ENCODE measurements around the gene AKR7A2. TPM values are rescaled to one million over a fixed set of nuclear protein-coding genes. Genes with fewer than 3 reads are reported as not detected.

AKR7A2 gene
- total and polyA plus RNA-seq, 10 of the 15 experiments (the other 5 are each of a cell fraction or from before 2014, with no cell fraction given) = 1.3 to 114 (median 48.0) TPM

DNA sequence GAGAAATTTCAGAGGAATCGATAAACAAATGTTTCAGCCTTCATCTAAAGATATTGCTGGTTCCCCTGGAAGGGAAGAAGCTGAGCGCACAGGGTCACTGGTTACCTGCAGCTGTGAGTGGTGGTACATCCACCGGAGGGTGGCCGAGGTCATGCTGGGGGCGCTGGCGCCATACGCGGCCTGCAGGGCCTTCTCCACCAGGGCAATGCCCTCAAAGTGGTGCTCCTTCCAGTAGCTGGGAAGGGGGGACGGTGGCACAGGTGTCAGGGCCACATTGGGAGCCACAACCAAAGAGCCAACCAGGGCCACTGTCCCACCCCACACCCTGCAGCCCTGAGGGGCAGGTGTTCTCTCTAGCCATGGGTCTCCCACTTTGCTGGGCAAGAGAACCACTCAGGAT is 28.1 kb downstream of the AKR7A2 start:
- no peak overlapping the region for H3K27ac ChIP-seq (ENCODE audit: control insufficient read depth, insufficient read depth)
- H3K36me3 ChIP-seq (ENCODE audit: control insufficient read depth in 2 of 2, insufficient read depth in 2 of 2, low read length in 1 of 2) = no peaks in the 10 kb centered on the region
- RAD21 ChIA-PET (ENCODE audit: unreplicated experiment) = no interaction called here
- FAIRE-seq = no peak
- 85% methylated on average over 9 of the region's 9 CpGs for WGBS (ENCODE audit: insufficient coverage, insufficient replicate concordance, low lambda C conversion rate, missing lambda C conversion rate)
- no peak for ATAC-seq
- no peaks in the 10 kb centered on the region for H3K4me1 ChIP-seq (ENCODE audit: control insufficient read depth, insufficient read depth, low read length)
- no peaks in the 10 kb centered on the region; a peak in 1 of 4 replicates for H3K27me3 ChIP-seq (replicated peaks in 1 of 2; ENCODE audit: control insufficient read depth in 2 of 2, insufficient read depth in 2 of 2, low read length in 1 of 2)
- H3K4me2 ChIP-seq (ENCODE audit: control insufficient read depth, insufficient read depth) = no peak overlapping the region
- POLR2A ChIA-PET = interaction anchor here (0.9 kb wide), 1 partner anchor 14 kb away, joined by 3 read pairs; no protein-coding TSS in a partner anchor
- no peak overlapping the region for H3K9ac ChIP-seq (ENCODE audit: control insufficient read depth, insufficient read depth, low read length)
- intact Hi-C loops (cut with micrococcal nuclease; ENCODE audit: unreplicated experiment) = no loop called here
- H3K9me3 ChIP-seq (replicated peaks; ENCODE audit: control insufficient read depth, insufficient read depth, low read length) = no peaks in the 10 kb centered on the region
- DNase-seq (ENCODE audit: low read depth, low spot score) = no peak
- BruUV-seq (replicated peaks) = no TSS peak
- no peaks in the 10 kb centered on the region for H4K20me1 ChIP-seq (ENCODE audit: control insufficient read depth, insufficient read depth)
- H3K79me2 ChIP-seq (ENCODE audit: control insufficient read depth, insufficient read depth, low read length) = no peaks in the 10 kb centered on the region
- no peak overlapping the region for H3K4me3 ChIP-seq
- CTCF ChIA-PET = no interaction called here
- no peak overlapping the region for H2AFZ ChIP-seq (ENCODE audit: control insufficient read depth, low read depth, low read length)
- SMC1A ChIA-PET (ENCODE audit: uncharacterized antibody, unreplicated experiment) = no interaction called here
- in situ Hi-C loops (cut with MboI) = no loop called here
- TF ChIP-seq SMC3 (IDR thresholded peaks at IDR 0.05; ENCODE audit: borderline replicate concordance, low read length) (no peak), TARDBP (IDR thresholded peaks at IDR 0.05; ENCODE audit: borderline replicate concordance) (no peak), FOS (IDR thresholded peaks at IDR 0.05; ENCODE audit: borderline replicate concordance, extremely low read depth, insufficient read length) (no peak), FOXM1 (IDR thresholded peaks at IDR 0.05; ENCODE audit: low read depth, low read length) (no peak), HDAC2 (IDR thresholded peaks at IDR 0.05) (no peak), PAX8 (IDR thresholded peaks at IDR 0.05) (no peak), ZSCAN29 (IDR thresholded peaks at IDR 0.05) (no peak), MTA3 (IDR thresholded peaks at IDR 0.05; ENCODE audit: borderline replicate concordance, low read length) (no peak), KLF5 (IDR thresholded peaks at IDR 0.05; ENCODE audit: partially characterized antibody) (no peak), RB1 (IDR thresholded peaks at IDR 0.05; ENCODE audit: borderline replicate concordance) (no peak), ZNF217 (IDR thresholded peaks at IDR 0.05) (no peak)
- TF ChIP-seq, protein P1, sequence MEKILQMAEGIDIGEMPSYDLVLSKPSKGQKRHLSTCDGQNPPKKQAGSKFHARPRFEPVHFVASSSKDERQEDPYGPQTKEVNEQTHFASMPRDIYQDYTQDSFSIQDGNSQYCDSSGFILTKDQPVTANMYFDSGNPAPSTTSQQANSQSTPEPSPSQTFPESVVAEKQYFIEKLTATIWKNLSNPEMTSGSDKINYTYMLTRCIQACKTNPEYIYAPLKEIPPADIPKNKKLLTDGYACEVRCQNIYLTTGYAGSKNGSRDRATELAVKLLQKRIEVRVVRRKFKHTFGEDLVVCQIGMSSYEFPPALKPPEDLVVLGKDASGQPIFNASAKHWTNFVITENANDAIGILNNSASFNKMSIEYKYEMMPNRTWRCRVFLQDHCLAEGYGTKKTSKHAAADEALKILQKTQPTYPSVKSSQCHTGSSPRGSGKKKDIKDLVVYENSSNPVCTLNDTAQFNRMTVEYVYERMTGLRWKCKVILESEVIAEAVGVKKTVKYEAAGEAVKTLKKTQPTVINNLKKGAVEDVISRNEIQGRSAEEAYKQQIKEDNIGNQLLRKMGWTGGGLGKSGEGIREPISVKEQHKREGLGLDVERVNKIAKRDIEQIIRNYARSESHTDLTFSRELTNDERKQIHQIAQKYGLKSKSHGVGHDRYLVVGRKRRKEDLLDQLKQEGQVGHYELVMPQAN (conservative IDR thresholded peaks at IDR 0.05) = no peak
- TF ChIP-seq, protein P2, sequence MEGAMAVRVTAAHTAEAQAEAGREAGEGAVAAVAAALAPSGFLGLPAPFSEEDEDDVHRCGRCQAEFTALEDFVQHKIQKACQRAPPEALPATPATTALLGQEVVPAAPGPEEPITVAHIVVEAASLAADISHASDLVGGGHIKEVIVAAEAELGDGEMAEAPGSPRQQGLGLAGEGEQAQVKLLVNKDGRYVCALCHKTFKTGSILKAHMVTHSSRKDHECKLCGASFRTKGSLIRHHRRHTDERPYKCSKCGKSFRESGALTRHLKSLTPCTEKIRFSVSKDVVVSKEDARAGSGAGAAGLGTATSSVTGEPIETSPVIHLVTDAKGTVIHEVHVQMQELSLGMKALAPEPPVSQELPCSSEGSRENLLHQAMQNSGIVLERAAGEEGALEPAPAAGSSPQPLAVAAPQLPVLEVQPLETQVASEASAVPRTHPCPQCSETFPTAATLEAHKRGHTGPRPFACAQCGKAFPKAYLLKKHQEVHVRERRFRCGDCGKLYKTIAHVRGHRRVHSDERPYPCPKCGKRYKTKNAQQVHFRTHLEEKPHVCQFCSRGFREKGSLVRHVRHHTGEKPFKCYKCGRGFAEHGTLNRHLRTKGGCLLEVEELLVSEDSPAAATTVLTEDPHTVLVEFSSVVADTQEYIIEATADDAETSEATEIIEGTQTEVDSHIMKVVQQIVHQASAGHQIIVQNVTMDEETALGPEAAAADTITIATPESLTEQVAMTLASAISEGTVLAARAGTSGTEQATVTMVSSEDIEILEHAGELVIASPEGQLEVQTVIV (IDR thresholded peaks at IDR 0.05; ENCODE audit: borderline replicate concordance, partially characterized antibody) = no peak
